Mesothelial cell of epicardium (in vitro differentiated cells): ENCODE measurements around the gene OR10P1. TPM values are rescaled to one million over a fixed set of nuclear protein-coding genes. Genes with fewer than 3 reads are reported as not detected.

Experiments
- DNase-seq, 2 experiments: peaks; one replicate each; pipeline ENCODE4 v3.0.0; 2021; ENCODE audit warnings: low spot score in 2 of 2; ENCODE audit not compliant: unreplicated experiment in 2 of 2
- H3K27ac Mint-ChIP-seq: 2 replicates; pipeline ENCODE4 v1.8.0; 2021; ENCODE audit warnings: mixed read lengths
- H3K27me3 Mint-ChIP-seq: 2 replicates; pipeline ENCODE4 v1.8.0; 2021; ENCODE audit warnings: low read depth, mixed read lengths
- H3K36me3 Mint-ChIP-seq: 2 replicates; pipeline ENCODE4 v1.8.0; 2021; ENCODE audit warnings: mixed read lengths
- H3K4me1 Mint-ChIP-seq: 2 replicates; pipeline ENCODE4 v1.8.0; 2021; ENCODE audit warnings: mixed read lengths
- H3K4me3 Mint-ChIP-seq: 2 replicates; pipeline ENCODE4 v1.8.0; 2021; ENCODE audit warnings: mild to moderate bottlenecking, moderate library complexity, mixed read lengths
- H3K9me3 Mint-ChIP-seq: 2 replicates; pipeline ENCODE4 v1.8.0; 2021; ENCODE audit warnings: mixed read lengths
- total RNA-seq: library from RNA; stranded (reverse); gene quantifications from 3 replicates; pipeline ENCODE4 v1.2.1, GENCODE V29; 2021
- TF ChIP-seq, protein P1 (sequence below): fragments of 200-600 bp; sonication (generic); IDR thresholded peaks from one replicate; pipeline ENCODE4 v1.5.0; 2021; ENCODE audit warnings: antibody characterized with exemption; ENCODE audit not compliant: unreplicated experiment

OR10P1 gene
- total RNA-seq, 1 donor from 2014 or later, result not detected

GRCh38 chr12:55653031-55653430, 16.3 kb downstream of the OR10P1 start:
- TF ChIP-seq, protein P1, sequence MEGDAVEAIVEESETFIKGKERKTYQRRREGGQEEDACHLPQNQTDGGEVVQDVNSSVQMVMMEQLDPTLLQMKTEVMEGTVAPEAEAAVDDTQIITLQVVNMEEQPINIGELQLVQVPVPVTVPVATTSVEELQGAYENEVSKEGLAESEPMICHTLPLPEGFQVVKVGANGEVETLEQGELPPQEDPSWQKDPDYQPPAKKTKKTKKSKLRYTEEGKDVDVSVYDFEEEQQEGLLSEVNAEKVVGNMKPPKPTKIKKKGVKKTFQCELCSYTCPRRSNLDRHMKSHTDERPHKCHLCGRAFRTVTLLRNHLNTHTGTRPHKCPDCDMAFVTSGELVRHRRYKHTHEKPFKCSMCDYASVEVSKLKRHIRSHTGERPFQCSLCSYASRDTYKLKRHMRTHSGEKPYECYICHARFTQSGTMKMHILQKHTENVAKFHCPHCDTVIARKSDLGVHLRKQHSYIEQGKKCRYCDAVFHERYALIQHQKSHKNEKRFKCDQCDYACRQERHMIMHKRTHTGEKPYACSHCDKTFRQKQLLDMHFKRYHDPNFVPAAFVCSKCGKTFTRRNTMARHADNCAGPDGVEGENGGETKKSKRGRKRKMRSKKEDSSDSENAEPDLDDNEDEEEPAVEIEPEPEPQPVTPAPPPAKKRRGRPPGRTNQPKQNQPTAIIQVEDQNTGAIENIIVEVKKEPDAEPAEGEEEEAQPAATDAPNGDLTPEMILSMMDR, result no peak
- Mint-ChIP-seq H3K27ac (no peak overlapping the region), H3K27me3 (peaks cover 22% of the 10 kb centered on the region), H3K4me1 (no peaks in the 10 kb centered on the region), H3K9me3 (peaks cover 5% of the 10 kb centered on the region), H3K36me3 (no peaks in the 10 kb centered on the region), H3K4me3 (no peak overlapping the region)
- no peak for DNase-seq

GRCh38 chr12:55654511-55655214, 18.0 kb downstream of the OR10P1 start:
- TF ChIP-seq, protein P1, result no peak
- Mint-ChIP-seq H3K36me3 (no peaks in the 10 kb centered on the region), H3K4me3 (no peak overlapping the region), H3K27ac (no peak overlapping the region), H3K27me3 (peaks cover 37% of the 10 kb centered on the region), H3K9me3 (peaks cover 4% of the 10 kb centered on the region), H3K4me1 (no peaks in the 10 kb centered on the region)
- no peak for DNase-seq

DNA sequence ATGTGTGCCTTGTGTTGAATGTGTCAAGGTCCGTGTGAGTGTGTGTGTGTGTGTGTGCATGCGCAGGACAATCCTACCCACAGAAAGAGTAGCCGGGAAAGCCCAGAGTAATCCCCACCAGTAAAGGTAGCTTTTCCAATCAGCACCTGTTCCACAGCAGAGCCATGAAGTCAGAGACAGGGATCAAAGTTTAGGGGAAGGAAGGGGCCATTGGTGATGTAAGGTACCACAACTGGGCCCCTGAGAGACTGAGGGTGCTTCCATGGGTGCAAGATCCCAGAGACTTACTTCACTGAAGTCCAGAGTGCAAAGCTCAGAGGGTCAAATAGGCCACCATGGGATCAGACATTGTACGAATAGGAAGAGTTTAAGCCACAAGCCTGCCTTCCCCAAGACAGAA, 20.5 kb downstream of the OR10P1 start:
- Mint-ChIP-seq H3K4me3 (no peak overlapping the region), H3K4me1 (no peaks in the 10 kb centered on the region), H3K9me3 (no peaks in the 10 kb centered on the region), H3K36me3 (no peaks in the 10 kb centered on the region), H3K27me3 (peaks cover 54% of the 10 kb centered on the region), H3K27ac (no peak overlapping the region)
- no peak for DNase-seq
- TF ChIP-seq, protein P1, result no peak

GRCh38 chr12:55658212-55658611, 21.5 kb downstream of the OR10P1 start:
- H3K36me3 Mint-ChIP-seq, result no peaks in the 10 kb centered on the region
- TF ChIP-seq, protein P1, result no peak
- H3K27me3 Mint-ChIP-seq, result peaks cover 59% of the 10 kb centered on the region
- H3K4me1 Mint-ChIP-seq, result no peaks in the 10 kb centered on the region
- no peaks in the 10 kb centered on the region for H3K9me3 Mint-ChIP-seq
- H3K4me3 Mint-ChIP-seq, result no peak overlapping the region
- no peak overlapping the region for H3K27ac Mint-ChIP-seq
- DNase-seq, result no peak

- no peaks in the 10 kb centered on the region for H3K9me3 Mint-ChIP-seq
- H3K4me3 Mint-ChIP-seq, result no peak overlapping the region
- no peaks in the 10 kb centered on the region for H3K36me3 Mint-ChIP-seq
- H3K27me3 Mint-ChIP-seq, result peaks cover 62% of the 10 kb centered on the region
- H3K27ac Mint-ChIP-seq, result no peak overlapping the region
- TF ChIP-seq, protein P1, result no peak
- no peak for DNase-seq
- H3K4me1 Mint-ChIP-seq, result no peaks in the 10 kb centered on the region
Measured at GRCh38 chr12:55658635-55659391, 22.1 kb downstream of the OR10P1 start.
